ENCODE data around the gene PEX11B. TPM values are rescaled to one million over a fixed set of nuclear protein-coding genes. Genes with fewer than 3 reads are reported as not detected.

The PEX11B gene
- polyA plus RNA-seq, 1 of the 3 experiments (the other 2 are of a cell fraction) = 26.1 TPM

- Histone ChIP-seq H3F3A (replicated peaks; ENCODE audit: insufficient read depth) (peaks cover 39% of the 10 kb centered on the region), H3K9ac (peak overlapping the region; percentile 58), H3K4me1 (ENCODE audit: control insufficient read depth in 1 of 2, insufficient read depth in 2 of 2, low read depth in 1 of 2, low read length in 1 of 2) (peaks cover 28 to 52% of the 10 kb centered on the region in 2 experiments), H3K27me3 (ENCODE audit: insufficient read depth) (no peaks in the 10 kb centered on the region), H4K20me1 (ENCODE audit: insufficient read depth) (no peaks in the 10 kb centered on the region; the same call in 1 of the 2 replicates), H3K27ac (ENCODE audit: low read depth in 2 of 2, low read length in 1 of 2) (peak overlapping the region; percentile 44 to 95; a peak in 3 of 4 replicates), H3K36me3 (replicated peaks in 1 of 2; ENCODE audit: control insufficient read depth in 1 of 2, insufficient read depth in 2 of 2, low read length in 1 of 2) (no peaks in the 10 kb centered on the region), H3K79me2 (ENCODE audit: insufficient read depth) (peaks cover 13% of the 10 kb centered on the region), H2AFZ (ENCODE audit: low read depth) (peak overlapping the region; percentile 77), H3K4me2 (peak overlapping the region; percentile 95), H3K9me2 (no peaks in the 10 kb centered on the region), H3K4me3 (ENCODE audit: low read depth in 2 of 2, low read length in 1 of 2) (peak overlapping the region; percentile 69 to 76), H3K9me3 (no peaks in the 10 kb centered on the region)
- ChIA-PET CTCF (interaction anchor here (0.6 to 1.1 kb wide), 3 partner anchors 25 to 51 kb away, joined by 3 to 4 read pairs (median 3); partner anchors contain the start of gene RBM8A), POLR2A (interaction anchor here (1.2 to 1.6 kb wide), 2 partner anchors 34 to 102 kb away, joined by 5 to 7 read pairs; partner anchors contain the start of genes PIAS3 and RBM8A)
- WGBS (ENCODE audit: low lambda C conversion rate) = 5% methylated on average over 9 of the region's 22 CpGs
- peak; percentile 40 for DNase-seq
- no peak for TF ChIP-seq PBX3 (IDR thresholded peaks at IDR 0.05)
- no peak for TF ChIP-seq GATA2 (CRISPR knock-in tag; IDR thresholded peaks at IDR 0.05)
- TF ChIP-seq CTCF (IDR thresholded peaks at IDR 0.05) = no peak
- TF ChIP-seq TAF1 (IDR thresholded peaks at IDR 0.05; ENCODE audit: borderline replicate concordance, low read depth, low read length) = no peak
- TF ChIP-seq JUND (IDR thresholded peaks at IDR 0.05) = no peak
- no peak for TF ChIP-seq FOXM1 (IDR thresholded peaks at IDR 0.05; ENCODE audit: low read depth)
- TF ChIP-seq RCOR1 (IDR thresholded peaks at IDR 0.05; ENCODE audit: low read length) = no peak
- TF ChIP-seq FOXJ3 (CRISPR knock-in tag; IDR thresholded peaks at IDR 0.05) = no peak
- TF ChIP-seq SMC3 (IDR thresholded peaks at IDR 0.05; ENCODE audit: low read depth, low read length) = no peak
- no peak for TF ChIP-seq ELF1 (IDR thresholded peaks at IDR 0.05)
- TF ChIP-seq USF1 (IDR thresholded peaks at IDR 0.05; ENCODE audit: borderline replicate concordance, low read depth) = no peak
- no peak for TF ChIP-seq TCF12 (IDR thresholded peaks at IDR 0.05)
- TF ChIP-seq EP300 (IDR thresholded peaks at IDR 0.05; ENCODE audit: borderline replicate concordance in 1 of 2, low read depth in 1 of 2, low read length in 1 of 2) = no peak
These were observed 42.5 kb upstream of the PEX11B start for GRCh38 chr1:145961109-145961424.

- H2AFZ ChIP-seq (ENCODE audit: low read depth) = peak overlapping the region; percentile 77
- H3K9ac ChIP-seq = peak overlapping the region; percentile 58
- H3K4me1 ChIP-seq (ENCODE audit: control insufficient read depth in 1 of 2, insufficient read depth in 2 of 2, low read depth in 1 of 2, low read length in 1 of 2) = peaks cover 33 to 57% of the 10 kb centered on the region in 2 experiments
- no peaks in the 10 kb centered on the region for H3K36me3 ChIP-seq (replicated peaks in 1 of 2; ENCODE audit: control insufficient read depth in 1 of 2, insufficient read depth in 2 of 2, low read length in 1 of 2)
- ChIA-PET POLR2A (interaction anchor here (1.2 to 1.6 kb wide), 2 partner anchors 33 to 102 kb away, joined by 5 to 7 read pairs; partner anchors contain the start of genes PIAS3 and RBM8A), CTCF (interaction anchor here (0.6 to 2.3 kb wide), 6 partner anchors 17 to 115 kb away, joined by 3 to 9 read pairs (median 4); partner anchors contain the start of genes NUDT17 and RBM8A)
- peak overlapping the region; percentile 69 to 76 for H3K4me3 ChIP-seq (ENCODE audit: low read depth in 2 of 2, low read length in 1 of 2)
- no peaks in the 10 kb centered on the region; the same call in 1 of the 2 replicates for H4K20me1 ChIP-seq (ENCODE audit: insufficient read depth)
- H3K9me2 ChIP-seq = no peaks in the 10 kb centered on the region
- peak overlapping the region; percentile 44 to 95; a peak in 3 of 4 replicates for H3K27ac ChIP-seq (ENCODE audit: low read depth in 2 of 2, low read length in 1 of 2)
- no peaks in the 10 kb centered on the region for H3K9me3 ChIP-seq
- DNase-seq = peak; percentile 90
- H3K4me2 ChIP-seq = peak overlapping the region; percentile 95
- H3K27me3 ChIP-seq (ENCODE audit: insufficient read depth) = no peaks in the 10 kb centered on the region
- H3K79me2 ChIP-seq (ENCODE audit: insufficient read depth) = peaks cover 18% of the 10 kb centered on the region
- H3F3A ChIP-seq (replicated peaks; ENCODE audit: insufficient read depth) = peaks cover 42% of the 10 kb centered on the region
- 3% methylated on average over 18 of the region's 44 CpGs for WGBS (ENCODE audit: low lambda C conversion rate)
- no peak for TF ChIP-seq TEAD4 (IDR thresholded peaks at IDR 0.05; ENCODE audit: borderline replicate concordance, insufficient read depth)
- peak; percentile 64; the same call in 1 of the 2 replicates for TF ChIP-seq POLR2AphosphoS5 (IDR thresholded peaks at IDR 0.05; ENCODE audit: low read depth, low read length)
- no peak; the same call in 1 of the 2 replicates for TF ChIP-seq SIN3A (IDR thresholded peaks at IDR 0.05; ENCODE audit: borderline replicate concordance, low read depth, low read length)
- 0 out of 2 replicates have a peak, but pooled peaks have one; percentile 34 for TF ChIP-seq MAX (IDR thresholded peaks at IDR 0.05; ENCODE audit: low read depth)
- peak; percentile 45; the same call in 1 of the 2 replicates for TF ChIP-seq TAF1 (IDR thresholded peaks at IDR 0.05; ENCODE audit: borderline replicate concordance, low read depth, low read length)
- no peak for TF ChIP-seq REST (IDR thresholded peaks at IDR 0.05; ENCODE audit: low read depth, low read length)
- peak; percentile 4; the same call in 1 of the 2 replicates for TF ChIP-seq SMC3 (IDR thresholded peaks at IDR 0.05; ENCODE audit: low read depth, low read length)
These were observed 42.1 kb upstream of the PEX11B start for GRCh38 chr1:145960468-145961108.
